Thymus (tissue), 11 donors: ENCODE data around the gene LCN10. TPM values are rescaled to one million over a fixed set of nuclear protein-coding genes. Genes with fewer than 3 reads are reported as not detected.
"Not testable (repeated sequence)": the region's sequence is repeated elsewhere in the genome, so short reads cannot be mapped to it uniquely, and the experiment has no call there.

Source experiments
- DNase-seq, 9 donors: peaks; one replicate each; pipeline ENCODE4 v3.0.0-alpha.2; 2013; ENCODE audit warnings: low spot score in 9 of 9, low read depth in 6 of 9, missing footprints in 1 of 9
- H3K27ac ChIP-seq, 2 donors: one replicate each; pipeline ENCODE4 v1.5.1; 2013; ENCODE audit warnings: control low read depth in 1 of 2, low read depth in 1 of 2, low read length in 1 of 2, mild to moderate bottlenecking in 1 of 2, moderate library complexity in 1 of 2
- H3K27me3 ChIP-seq, 2 donors: one replicate each; pipeline ENCODE4 v1.5.1; 2013; ENCODE audit warnings: low read length in 1 of 2; ENCODE audit not compliant: control insufficient read depth in 2 of 2, insufficient read depth in 1 of 2
- H3K36me3 ChIP-seq, 2 donors: one replicate each; pipeline ENCODE4 v1.5.1; 2013; ENCODE audit warnings: low read length in 1 of 2, mild to moderate bottlenecking in 1 of 2, moderate library complexity in 1 of 2; ENCODE audit not compliant: control insufficient read depth in 2 of 2, insufficient read depth in 2 of 2
- H3K4me1 ChIP-seq, 2 donors: one replicate each; pipeline ENCODE4 v1.5.1; 2013; ENCODE audit warnings: low read length in 2 of 2; ENCODE audit not compliant: control insufficient read depth in 2 of 2, insufficient read depth in 2 of 2
- H3K4me3 ChIP-seq, 2 donors: one replicate each; pipeline ENCODE4 v1.5.1; 2013; ENCODE audit warnings: low read length in 2 of 2, control low read depth in 1 of 2, mild to moderate bottlenecking in 1 of 2
- H3K9me3 ChIP-seq, 2 donors: one replicate each; pipeline ENCODE4 v1.5.1; 2013; ENCODE audit warnings: low read length in 1 of 2, mild to moderate bottlenecking in 1 of 2; ENCODE audit not compliant: control insufficient read depth in 2 of 2, insufficient read depth in 1 of 2
- WGBS: extraction: QIAGEN DNeasy Blood & Tissue Kit; methylation state at CpG from one replicate; pipeline ENCODE4 v1.1.7; 2013; 5-methylcytosine and 5-hydroxymethylcytosine counted together
- polyA plus RNA-seq: library from polyadenylated mRNA; stranded (reverse); fragments of 200-250 nt; gene quantifications from one replicate; pipeline ENCODE4 v1.2.3, GENCODE V29; 2013
- total RNA-seq: library from RNA; stranded (reverse); fragments of 120-200 nt; gene quantifications from one replicate; pipeline ENCODE4 v1.2.4, GENCODE V29; 2013
- donor health status: healthy.

Gene LCN10
- total and polyA plus RNA-seq, 2 donors = 1.2 to 12.5 TPM

DNA sequence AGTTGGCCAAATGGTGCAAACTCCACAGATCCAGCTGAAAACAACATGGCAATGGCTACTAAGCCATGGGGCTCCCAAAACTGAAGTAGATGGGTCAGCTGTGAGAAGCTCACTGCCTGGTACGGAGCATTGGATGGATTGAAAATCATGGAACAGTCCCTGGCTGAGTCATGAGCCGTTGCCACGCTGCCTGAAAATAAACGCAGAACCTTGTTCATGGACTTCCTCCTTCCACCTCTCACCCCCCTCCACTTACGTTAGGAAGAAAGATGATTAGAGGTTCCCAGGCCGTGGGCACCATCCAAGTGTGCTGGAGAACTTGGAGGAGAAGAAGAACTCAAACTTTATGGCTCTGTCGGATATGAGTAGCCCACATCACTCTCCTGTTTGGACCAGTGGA lies 37.2 kb downstream of the LCN10 start:
- 54% methylated on average over 7 of the region's 7 CpGs for WGBS

GRCh38 chr9:136704741-136705140 lies 38.0 kb downstream of the LCN10 start:
- H3K27ac ChIP-seq, DNase-seq, H3K36me3 ChIP-seq, H3K9me3 ChIP-seq, H3K4me3 ChIP-seq: not testable (repeated sequence)
- WGBS = 97% methylated on average over 8 of the region's 8 CpGs
- peaks cover 7 to 40% of the 10 kb centered on the region in 2 donors for H3K4me1 ChIP-seq
- H3K27me3 ChIP-seq = peaks cover 0 to 20% of the 10 kb centered on the region in 2 donors

More for the DNA sequence above, 37.2 kb downstream of the LCN10 start:
- peaks cover 7 to 34% of the 10 kb centered on the region in 2 donors for H3K4me1 ChIP-seq
- no peak for DNase-seq
- H3K36me3 ChIP-seq = no peaks in the 10 kb centered on the region
- peaks cover 0 to 18% of the 10 kb centered on the region in 2 donors for H3K27me3 ChIP-seq
- H3K27ac ChIP-seq = no peak overlapping the region
- no peaks in the 10 kb centered on the region for H3K9me3 ChIP-seq
- no peak overlapping the region for H3K4me3 ChIP-seq

DNA sequence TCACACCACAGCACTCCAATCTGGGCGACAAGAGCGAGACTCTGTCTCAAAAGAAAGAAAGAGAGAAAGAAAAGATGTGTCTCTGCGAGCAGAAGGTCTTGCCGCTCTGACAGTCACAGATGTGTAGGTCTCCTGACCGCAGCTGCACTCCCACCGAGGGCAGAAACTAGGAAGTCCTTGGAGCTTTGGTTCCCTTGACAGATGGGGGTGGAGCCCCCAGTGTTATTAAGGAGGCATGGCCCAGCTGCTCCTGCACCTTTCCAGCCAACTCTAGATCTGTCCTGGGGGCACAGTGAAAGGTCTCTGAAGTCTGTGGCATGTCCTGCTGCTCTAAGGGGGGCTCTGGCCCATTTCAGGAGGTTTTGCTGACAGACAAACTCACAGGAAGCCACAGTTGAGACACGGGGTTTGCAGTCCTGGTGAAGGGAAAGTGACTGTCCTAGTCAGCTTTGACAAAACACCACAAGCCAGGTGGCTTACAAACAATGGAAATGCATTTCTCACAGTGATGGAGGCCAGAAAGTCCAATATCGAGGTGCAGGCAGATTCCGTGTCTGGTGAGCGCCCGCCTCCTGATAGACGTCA lies 39.4 kb downstream of the LCN10 start:
- Histone ChIP-seq H3K36me3 (no peaks in the 10 kb centered on the region), H3K4me3 (no peak overlapping the region), H3K27ac (peak overlapping the region in 1 of 2 donors; percentile 78), H3K27me3 (peaks cover 0 to 17% of the 10 kb centered on the region in 2 donors), H3K4me1 (peaks cover 7 to 41% of the 10 kb centered on the region in 2 donors), H3K9me3 (no peaks in the 10 kb centered on the region)
- WGBS = 36% methylated on average over 12 of the region's 12 CpGs
- peak in 5 of 9 donors; percentile 35 to 82 (median 52) for DNase-seq

GRCh38 chr9:136701668-136702053 lies 41.1 kb downstream of the LCN10 start:
- H3K4me1 ChIP-seq = peaks cover 7 to 54% of the 10 kb centered on the region in 2 donors
- no peak overlapping the region for H3K27ac ChIP-seq
- peak in 1 of 9 donors; percentile 38 for DNase-seq
- H3K27me3 ChIP-seq = peaks cover 0 to 17% of the 10 kb centered on the region in 2 donors
- H3K36me3 ChIP-seq = no peaks in the 10 kb centered on the region
- no peaks in the 10 kb centered on the region for H3K9me3 ChIP-seq
- WGBS = 41% methylated on average over 10 of the region's 10 CpGs
- H3K4me3 ChIP-seq = peak overlapping the region in 1 of 2 donors; percentile 6

- no peaks in the 10 kb centered on the region for H3K36me3 ChIP-seq
- peak overlapping the region in 1 of 2 donors; percentile 44 for H3K27ac ChIP-seq
- peak in 5 of 9 donors; percentile 29 to 80 (median 47) for DNase-seq
- WGBS = 1% methylated on average over 38 of the region's 38 CpGs
- peak overlapping the region; percentile 0 to 6 for H3K4me3 ChIP-seq
- no peaks in the 10 kb centered on the region for H3K9me3 ChIP-seq
- H3K27me3 ChIP-seq = peaks cover 0 to 18% of the 10 kb centered on the region in 2 donors
- peaks cover 7 to 59% of the 10 kb centered on the region in 2 donors for H3K4me1 ChIP-seq
These were observed 41.6 kb downstream of the LCN10 start for GRCh38 chr9:136700959-136701667.

DNA sequence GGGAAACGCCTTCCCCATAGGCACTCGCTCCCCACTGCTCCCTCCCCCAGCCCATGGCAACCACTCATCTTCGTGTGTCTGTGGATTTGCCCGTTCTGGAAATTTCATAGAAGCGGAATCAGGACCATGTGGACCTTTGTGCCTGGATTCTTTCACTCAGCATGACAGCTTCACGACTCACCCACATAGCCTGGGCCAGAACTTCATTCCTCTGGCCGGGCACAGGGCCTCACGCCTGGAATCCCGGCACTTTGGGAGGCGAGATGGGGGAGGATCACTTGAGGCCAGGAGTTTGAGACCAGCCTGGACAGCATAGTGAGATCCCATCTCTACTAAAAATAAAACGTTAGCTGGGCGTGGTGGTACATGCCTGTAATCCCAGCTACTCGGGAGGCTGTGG lies 42.4 kb downstream of the LCN10 start:
- Histone ChIP-seq H3K9me3 (no peaks in the 10 kb centered on the region), H3K4me3 (no peak overlapping the region), H3K27me3 (peaks cover 0 to 22% of the 10 kb centered on the region in 2 donors), H3K27ac (no peak overlapping the region), H3K4me1 (peaks cover 7 to 67% of the 10 kb centered on the region in 2 donors), H3K36me3 (no peaks in the 10 kb centered on the region)
- 92% methylated on average over 13 of the region's 13 CpGs for WGBS
- DNase-seq = no peak

DNA sequence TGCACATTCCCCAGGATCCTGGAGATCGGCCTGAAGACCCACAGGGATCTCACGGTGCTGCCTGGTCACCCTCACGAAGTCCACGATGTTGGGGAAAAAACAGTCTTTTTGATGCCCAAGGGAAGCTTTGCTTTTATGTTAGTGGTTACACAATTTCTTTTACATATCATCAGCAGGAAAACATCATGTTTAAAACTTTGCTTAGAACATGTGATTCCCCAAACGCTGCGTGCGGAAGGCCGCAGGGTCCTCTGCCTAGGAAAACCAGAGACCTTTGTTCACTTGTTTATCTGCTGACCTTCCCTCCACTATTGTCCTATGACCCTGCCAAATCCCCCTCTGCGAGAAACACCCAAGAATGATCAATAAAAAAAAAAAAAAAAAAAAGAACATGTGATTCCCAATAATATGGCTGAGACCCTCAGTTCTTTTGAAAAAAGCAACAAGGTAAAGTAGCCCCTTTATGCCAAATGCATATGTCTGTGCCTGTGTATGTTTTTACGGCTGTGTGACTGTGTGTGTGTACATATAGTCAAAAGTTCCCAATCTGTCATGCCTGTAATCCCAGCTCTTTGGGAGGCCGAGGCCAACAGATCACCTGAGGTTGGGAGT lies 44.0 kb downstream of the LCN10 start:
- Histone ChIP-seq H3K27me3 (peaks cover 0 to 25% of the 10 kb centered on the region in 2 donors), H3K27ac (no peak overlapping the region), H3K4me1 (peaks cover 7 to 63% of the 10 kb centered on the region in 2 donors), H3K36me3 (no peaks in the 10 kb centered on the region), H3K4me3 (no peak overlapping the region), H3K9me3 (no peaks in the 10 kb centered on the region)
- DNase-seq = no peak
- 98% methylated on average over 11 of the region's 11 CpGs for WGBS

- Histone ChIP-seq H3K4me1 (peaks cover 3 to 56% of the 10 kb centered on the region in 2 donors), H3K9me3 (no peaks in the 10 kb centered on the region), H3K27ac (no peak overlapping the region), H3K36me3 (no peaks in the 10 kb centered on the region), H3K27me3 (peaks cover 0 to 25% of the 10 kb centered on the region in 2 donors), H3K4me3 (no peak overlapping the region)
- no peak for DNase-seq
- 73% methylated on average over 20 of the region's 20 CpGs for WGBS
These were observed 44.8 kb downstream of the LCN10 start for GRCh38 chr9:136697821-136698526.
